ENCODE measurements around the gene PDE6A. TPM values are rescaled to one million over a fixed set of nuclear protein-coding genes. Genes with fewer than 3 reads are reported as not detected.
"Not testable (repeated sequence)": the region's sequence is repeated elsewhere in the genome, so short reads cannot be mapped to it uniquely, and the experiment has no call there.

The PDE6A gene
- total and polyA plus RNA-seq, 2 of the 13 experiments (the other 11 are each of a cell fraction or from before 2014, with no cell fraction given): 0.01 TPM; not detected in 1

- no peak for TF ChIP-seq ATF7-NPFF (CRISPR knock-in tag; IDR thresholded peaks at IDR 0.05; ENCODE audit: low read depth)
Measured at GRCh38 chr5:149860801-149861322, 83.7 kb downstream of the PDE6A start (continued).

- DNase-seq (ENCODE audit: low spot score) (no peak), ATAC-seq (no peak), FAIRE-seq (no peak)
- Histone ChIP-seq H3K9ac (ENCODE audit: insufficient read depth, low read depth, low read length) (no peak overlapping the region), H3K36me3 (replicated peaks in 1 of 2; ENCODE audit: control insufficient read depth in 1 of 2, insufficient read depth in 2 of 2, low read length in 2 of 2) (no peaks in the 10 kb centered on the region), H2AFZ (ENCODE audit: low read length) (no peak overlapping the region), H3K4me1 (ENCODE audit: insufficient read depth, low read length) (no peaks in the 10 kb centered on the region), H3K27ac (ENCODE audit: extremely low read length, insufficient read depth, low read length) (no peak overlapping the region), H3K4me2 (ENCODE audit: low read depth, low read length) (no peak overlapping the region), H4K20me1 (ENCODE audit: insufficient read depth, low read length) (no peaks in the 10 kb centered on the region), H3K4me3 (replicated peaks in 1 of 3; ENCODE audit: insufficient read depth in 1 of 3, low read depth in 2 of 3, low read length in 3 of 3) (no peak overlapping the region), H3K9me3 (ENCODE audit: low read length) (no peaks in the 10 kb centered on the region), H3K79me2 (ENCODE audit: insufficient read depth, low read length) (no peaks in the 10 kb centered on the region), H3K27me3 (ENCODE audit: control insufficient read depth in 1 of 2, insufficient read depth in 2 of 2, low read length in 2 of 2) (no peaks in the 10 kb centered on the region)
- ChIA-PET CTCF (ENCODE audit: low intra/inter-chr PET ratio, low total read pairs) (no interaction called here), POLR2A (no interaction called here)
- intact Hi-C loops (cut with micrococcal nuclease; ENCODE audit: unreplicated experiment) (no loop called here), in situ Hi-C loops (cut with HindIII; ENCODE audit: extremely low pct_ligation_motif_present, low pct_unique_long_range_greater_than_20kb) (no loop called here)
- TF ChIP-seq ZNF589 (CRISPR knock-in tag; conservative IDR thresholded peaks at IDR 0.05): no peak
- no peak for TF ChIP-seq ZGPAT (CRISPR knock-in tag; IDR thresholded peaks at IDR 0.05)
- TF ChIP-seq PRMT3 (CRISPR knock-in tag; IDR thresholded peaks at IDR 0.05; ENCODE audit: borderline replicate concordance, low read depth): no peak
- TF ChIP-seq POGZ (CRISPR knock-in tag; IDR thresholded peaks at IDR 0.05): no peak
- no peak for TF ChIP-seq ZNF451 (CRISPR knock-in tag; IDR thresholded peaks at IDR 0.05)
- no peak for TF ChIP-seq FOXK1 (CRISPR knock-in tag; IDR thresholded peaks at IDR 0.05; ENCODE audit: borderline replicate concordance, low read depth)
- TF ChIP-seq HIC2 (CRISPR knock-in tag; IDR thresholded peaks at IDR 0.05; ENCODE audit: low read depth): no peak
- TF ChIP-seq RORA (CRISPR knock-in tag; IDR thresholded peaks at IDR 0.05): no peak
- no peak for TF ChIP-seq ZNF891 (CRISPR knock-in tag; IDR thresholded peaks at IDR 0.05)
- TF ChIP-seq PCBP1 (IDR thresholded peaks at IDR 0.05; ENCODE audit: borderline replicate concordance, low read depth, low read length): no peak
- no peak for TF ChIP-seq CHCHD3 (CRISPR knock-in tag; IDR thresholded peaks at IDR 0.05)
- no peak for TF ChIP-seq ZNF850 (CRISPR knock-in tag; conservative IDR thresholded peaks at IDR 0.05)
- BruUV-seq (replicated peaks): no TSS peak
- 90% methylated on average over 4 of the region's 4 CpGs for WGBS (ENCODE audit: low lambda C conversion rate)
Measured at GRCh38 chr5:149859746-149860145, 84.8 kb downstream of the PDE6A start.

GRCh38 chr5:149858481-149858880, 86.1 kb downstream of the PDE6A start:
- H3K27ac ChIP-seq (ENCODE audit: extremely low read length, insufficient read depth, low read length); H3K9ac ChIP-seq (ENCODE audit: insufficient read depth, low read depth, low read length); H2AFZ ChIP-seq (ENCODE audit: low read length); H4K20me1 ChIP-seq (ENCODE audit: insufficient read depth, low read length); H3K79me2 ChIP-seq (ENCODE audit: insufficient read depth, low read length); BruUV-seq (replicated peaks); H3K36me3 ChIP-seq (replicated peaks in 1 of 2; ENCODE audit: control insufficient read depth in 1 of 2, insufficient read depth in 2 of 2, low read length in 2 of 2); in situ Hi-C loops (cut with HindIII; ENCODE audit: extremely low pct_ligation_motif_present, low pct_unique_long_range_greater_than_20kb); H3K27me3 ChIP-seq (ENCODE audit: control insufficient read depth in 1 of 2, insufficient read depth in 2 of 2, low read length in 2 of 2); H3K4me1 ChIP-seq (ENCODE audit: insufficient read depth, low read length); H3K9me3 ChIP-seq (ENCODE audit: low read length); H3K4me3 ChIP-seq (replicated peaks in 1 of 3; ENCODE audit: insufficient read depth in 1 of 3, low read depth in 2 of 3, low read length in 3 of 3); DNase-seq (ENCODE audit: low spot score); POLR2A ChIA-PET; intact Hi-C loops (cut with micrococcal nuclease; ENCODE audit: unreplicated experiment); H3K4me2 ChIP-seq (ENCODE audit: low read depth, low read length); ATAC-seq; CTCF ChIA-PET (ENCODE audit: low intra/inter-chr PET ratio, low total read pairs); FAIRE-seq: not testable (repeated sequence)
- WGBS (ENCODE audit: low lambda C conversion rate): 89% methylated on average over 6 of the region's 6 CpGs
